NCI-H1436 (cell line): Measurements from ENCODE around the gene NDUFS8.

ENCODE experiments used
- DNase-seq: peaks from one replicate; lab custom pipeline; 2025; lab: John Stamatoyannopoulos, UW

Gene NDUFS8

GRCh38 chr11:68016161-68016903 lies 14.1 kb upstream of the NDUFS8 start:
- DNase-seq, result no peak

GRCh38 chr11:68016904-68017817 lies 13.3 kb upstream of the NDUFS8 start:
- DNase-seq, result no peak

- DNase-seq, result no peak
Measured at GRCh38 chr11:68017980-68018729, 12.3 kb upstream of the NDUFS8 start.

GRCh38 chr11:68018730-68019190 lies 11.7 kb upstream of the NDUFS8 start:
- DNase-seq, result no peak

GRCh38 chr11:68019486-68019885 lies 11.0 kb upstream of the NDUFS8 start:
- DNase-seq, result no peak

- no peak for DNase-seq
Measured at GRCh38 chr11:68020575-68020974, 9.9 kb upstream of the NDUFS8 start.

GRCh38 chr11:68021167-68021787 lies 9.2 kb upstream of the NDUFS8 start:
- DNase-seq, result no peak

- no peak for DNase-seq
Measured at GRCh38 chr11:68022531-68022930, 8.0 kb upstream of the NDUFS8 start.

GRCh38 chr11:68024508-68024907 lies 6.0 kb upstream of the NDUFS8 start:
- no peak for DNase-seq

- DNase-seq, result no peak
Measured at GRCh38 chr11:68025047-68025446, 5.4 kb upstream of the NDUFS8 start.

- no peak for DNase-seq
Measured at GRCh38 chr11:68026391-68027105, 3.9 kb upstream of the NDUFS8 start.

GRCh38 chr11:68027667-68028066 lies 2.8 kb upstream of the NDUFS8 start:
- no peak for DNase-seq

GRCh38 chr11:68028802-68029545 lies 1.5 kb upstream of the NDUFS8 start:
- DNase-seq, result no peak

- DNase-seq, result no peak
Measured at GRCh38 chr11:68031144-68031464, 623 bp downstream of the NDUFS8 start.

- DNase-seq, result no peak
Measured at GRCh38 chr11:68032003-68032402, 1.5 kb downstream of the NDUFS8 start.

GRCh38 chr11:68032997-68033707 lies 2.7 kb downstream of the NDUFS8 start:
- no peak for DNase-seq

GRCh38 chr11:68033708-68034045 lies 3.2 kb downstream of the NDUFS8 start:
- DNase-seq, result no peak

GRCh38 chr11:68035266-68035876 lies 4.9 kb downstream of the NDUFS8 start:
- no peak for DNase-seq

- no peak for DNase-seq
Measured at GRCh38 chr11:68036141-68036716, 5.7 kb downstream of the NDUFS8 start.
